Suppressor macrophage treated with lipopolysaccharide for 4 hours (primary cell): Measurements from ENCODE around the gene BUB1.
"Not testable (repeated sequence)": the region's sequence is repeated elsewhere in the genome, so short reads cannot be mapped to it uniquely, and the experiment has no call there.

Source experiments
- DNase-seq: peaks from one replicate; pipeline ENCODE4 v3.0.0-alpha.2; 2020

BUB1 gene

GRCh38 chr2:110655701-110656100 lies 22.2 kb downstream of the BUB1 start:
- DNase-seq: no peak

GRCh38 chr2:110653861-110654260 lies 24.0 kb downstream of the BUB1 start:
- no peak for DNase-seq

GRCh38 chr2:110650346-110650745 lies 27.5 kb downstream of the BUB1 start:
- no peak for DNase-seq

GRCh38 chr2:110647777-110648176 lies 30.1 kb downstream of the BUB1 start:
- no peak for DNase-seq

GRCh38 chr2:110645616-110646015 lies 32.2 kb downstream of the BUB1 start:
- DNase-seq: no peak

- no peak for DNase-seq
These were observed 33.5 kb downstream of the BUB1 start for GRCh38 chr2:110644357-110644756.

- DNase-seq: no peak
These were observed 35.5 kb downstream of the BUB1 start for GRCh38 chr2:110642360-110642759.

- DNase-seq: no peak
These were observed 37.9 kb downstream of the BUB1 start for GRCh38 chr2:110639972-110640371.

GRCh38 chr2:110638952-110639695 lies 38.7 kb downstream of the BUB1 start:
- no peak for DNase-seq

- no peak for DNase-seq
These were observed 39.9 kb downstream of the BUB1 start for GRCh38 chr2:110638004-110638403.

- DNase-seq: no peak
These were observed 40.8 kb downstream of the BUB1 start for GRCh38 chr2:110637093-110637492.

GRCh38 chr2:110635949-110636628 lies 41.8 kb downstream of the BUB1 start:
- DNase-seq: not testable (repeated sequence)

- not testable (repeated sequence) for DNase-seq
These were observed 50.5 kb downstream of the BUB1 start for GRCh38 chr2:110627348-110627747.

- DNase-seq: not testable (repeated sequence)
These were observed 58.4 kb downstream of the BUB1 start for GRCh38 chr2:110619326-110619939.

- DNase-seq: not testable (repeated sequence)
These were observed 63.9 kb downstream of the BUB1 start for GRCh38 chr2:110613927-110614326.

GRCh38 chr2:110610613-110611250 lies 67.1 kb downstream of the BUB1 start:
- not testable (repeated sequence) for DNase-seq

- DNase-seq: not testable (repeated sequence)
These were observed 67.8 kb downstream of the BUB1 start for GRCh38 chr2:110609843-110610612.

- DNase-seq: not testable (repeated sequence)
These were observed 68.9 kb downstream of the BUB1 start for GRCh38 chr2:110608788-110609502.

GRCh38 chr2:110605057-110605456 lies 72.8 kb downstream of the BUB1 start:
- DNase-seq: not testable (repeated sequence)

GRCh38 chr2:110603917-110604591 lies 73.8 kb downstream of the BUB1 start:
- not testable (repeated sequence) for DNase-seq

GRCh38 chr2:110602139-110602538 lies 75.7 kb downstream of the BUB1 start:
- DNase-seq: not testable (repeated sequence)
